Endodermal cell (in vitro differentiated cells): Measurements from ENCODE around the gene CD3D. TPM values are rescaled to one million over a fixed set of nuclear protein-coding genes. Genes with fewer than 3 reads are reported as not detected.

Experiments used
- DNase-seq: peaks from one replicate; pipeline ENCODE4 v3.0.0-alpha.2; 2017
- H3K27ac ChIP-seq: 2 replicates; pipeline ENCODE4 v1.5.1; 2013; ENCODE audit warnings: mild to moderate bottlenecking, low read depth, low read length, moderate library complexity
- H3K27me3 ChIP-seq: 2 replicates; pipeline ENCODE4 v1.6.1; 2013; ENCODE audit warnings: mild to moderate bottlenecking, low read length, moderate library complexity; ENCODE audit not compliant: insufficient read depth, control insufficient read depth, poor library complexity, severe bottlenecking
- H3K36me3 ChIP-seq: 2 replicates; pipeline ENCODE4 v1.7.0; 2013; ENCODE audit warnings: mild to moderate bottlenecking, low read length, moderate library complexity; ENCODE audit not compliant: control insufficient read depth, insufficient read depth
- H3K4me1 ChIP-seq: one replicate; pipeline ENCODE4 v1.7.0; 2013; ENCODE audit warnings: low read length; ENCODE audit not compliant: control insufficient read depth, insufficient read depth
- H3K4me3 ChIP-seq: 2 replicates; pipeline ENCODE4 v1.5.1; 2013; ENCODE audit warnings: mild to moderate bottlenecking, low read length, moderate library complexity
- H3K9ac ChIP-seq: 2 replicates; pipeline ENCODE4 v1.6.1; 2013; ENCODE audit warnings: mild to moderate bottlenecking, low read length, moderate library complexity; ENCODE audit not compliant: poor library complexity, severe bottlenecking; ENCODE audit errors: extremely low read depth
- H3K9me3 ChIP-seq: 2 replicates; pipeline ENCODE4 v1.6.1; 2013; ENCODE audit warnings: mild to moderate bottlenecking, low read length, moderate library complexity; ENCODE audit not compliant: control insufficient read depth
- H3K27ac Mint-ChIP-seq: 2 replicates; pipeline ENCODE4 v1.8.0; 2020; ENCODE audit warnings: mixed read lengths
- H3K27me3 Mint-ChIP-seq: 2 replicates; pipeline ENCODE4 v1.8.0; 2021; ENCODE audit warnings: mild to moderate bottlenecking, mixed read lengths; ENCODE audit not compliant: insufficient read depth
- H3K36me3 Mint-ChIP-seq: 2 replicates; pipeline ENCODE4 v1.8.0; 2020; ENCODE audit warnings: low read depth, mixed read lengths
- H3K4me1 Mint-ChIP-seq: 2 replicates; pipeline ENCODE4 v1.8.0; 2020; ENCODE audit warnings: mixed read lengths
- H3K4me3 Mint-ChIP-seq: 2 replicates; pipeline ENCODE4 v1.8.0; 2020; ENCODE audit warnings: mild to moderate bottlenecking, moderate library complexity, mixed read lengths
- H3K9me3 Mint-ChIP-seq: 2 replicates; pipeline ENCODE4 v1.8.0; 2020; ENCODE audit warnings: mild to moderate bottlenecking, mixed read lengths
- CTCF ChIP-seq: fragments of 200-600 bp; sonication (generic); conservative IDR thresholded peaks from 2 replicates; pipeline ENCODE4 v1.5.0; 2021; ENCODE audit warnings: antibody characterized with exemption, mild to moderate bottlenecking
- WGBS, 2 experiments: methylation state at CpG; one replicate each; pipeline versions ENCODE4 v1.1.5 to v1.1.7; 2013; ENCODE audit warnings: missing lambda C conversion rate in 2 of 2, mixed read lengths in 1 of 2; ENCODE audit not compliant: insufficient coverage in 1 of 2, insufficient read length in 1 of 2; 5-methylcytosine and 5-hydroxymethylcytosine counted together
- total RNA-seq, 2 donors: library from RNA; stranded (reverse); fragmentation: NEBNext Ultra II Directional in 1 of 2; extraction: Animal tissue kit (Norgen Biotek cat#: 25700) in 1 of 2; gene quantifications; 2 replicates in 1 of 2; 3 replicates in 1 of 2; pipeline ENCODE4 v1.2.1, GENCODE V29; 2021

The CD3D gene
- total RNA-seq, 2 donors from 2014 or later, result 0.92 TPM; not detected in 1

- Histone ChIP-seq H3K9ac (peak within 1 kb of the TSS; percentile 74), H3K27me3 (peaks cover 36% of the 10 kb centered on the region), H3K9me3 (no peaks in the 10 kb centered on the region), H3K36me3 (peaks cover 2% of the 10 kb centered on the region), H3K4me1 (no peaks in the 10 kb centered on the region), H3K4me3 (peak within 1 kb of the TSS; percentile 94), H3K27ac (no peak within 1 kb of the TSS)
- Mint-ChIP-seq H3K27me3 (peaks cover 26% of the 10 kb centered on the region), H3K36me3 (no peaks in the 10 kb centered on the region), H3K4me3 (peak within 1 kb of the TSS; percentile 97), H3K27ac (peak within 1 kb of the TSS; percentile 93), H3K9me3 (peaks cover 3% of the 10 kb centered on the region), H3K4me1 (peaks cover 6% of the 10 kb centered on the region)
- 11 to 18% methylated on average over 25 to 33 of the region's 33 CpGs for WGBS, 2 experiments
- no peak for TF ChIP-seq CTCF
- DNase-seq, result peak; percentile 97
These were observed 16.9 kb upstream of the CD3D start, which contains the start of gene UBE4A for GRCh38 chr11:118359295-118359958. UBE4A (plus strand) TSS chr11:118359600; CDS start chr11:118365081, 5,481 bp downstream.

DNA sequence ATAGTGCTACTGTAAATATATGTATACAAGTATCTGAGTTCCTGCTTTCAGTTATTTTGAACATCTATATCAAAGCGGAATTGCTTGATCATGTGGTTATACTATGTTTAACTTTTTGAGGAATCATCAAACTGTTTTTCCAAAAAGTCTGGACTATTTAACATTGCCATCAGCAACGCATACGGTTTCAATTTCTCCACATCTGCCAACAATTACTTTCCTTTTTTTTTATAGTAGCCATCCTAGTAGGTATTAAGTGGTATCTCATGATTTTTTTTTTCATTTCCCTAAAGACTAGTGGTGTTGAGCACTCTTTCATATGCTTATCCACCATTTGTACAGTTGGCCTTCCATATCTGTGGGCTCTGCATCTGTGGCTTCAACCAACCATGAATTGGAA lies 15.6 kb upstream of the CD3D start:
- no peak overlapping the region for H3K27ac Mint-ChIP-seq
- peaks cover 36% of the 10 kb centered on the region for H3K27me3 ChIP-seq
- WGBS, 2 experiments, result 65% methylated on average over 3 of the region's 3 CpGs; no CpG with 5 or more reads in 1 of the 2 experiments

GRCh38 chr11:118353084-118353710 lies 10.7 kb upstream of the CD3D start:
- no peak overlapping the region for H3K27ac ChIP-seq
- peak; percentile 77 for TF ChIP-seq CTCF
- H3K4me3 ChIP-seq, result no peak overlapping the region
- Mint-ChIP-seq H3K4me1 (no peaks in the 10 kb centered on the region), H3K27ac (no peak overlapping the region), H3K27me3 (peaks cover 52% of the 10 kb centered on the region), H3K4me3 (no peak overlapping the region), H3K36me3 (no peaks in the 10 kb centered on the region), H3K9me3 (no peaks in the 10 kb centered on the region)
- H3K36me3 ChIP-seq, result no peaks in the 10 kb centered on the region
- no peak overlapping the region for H3K9ac ChIP-seq
- peaks cover 57% of the 10 kb centered on the region for H3K27me3 ChIP-seq
- no peaks in the 10 kb centered on the region for H3K9me3 ChIP-seq
- no peak for DNase-seq
- 0 to 19% methylated on average over 1 to 5 of the region's 6 CpGs for WGBS, 2 experiments
- no peaks in the 10 kb centered on the region for H3K4me1 ChIP-seq

More for the DNA sequence above, 15.6 kb upstream of the CD3D start:
- Histone ChIP-seq H3K9me3 (no peaks in the 10 kb centered on the region), H3K27ac (no peak overlapping the region), H3K9ac (no peak overlapping the region), H3K36me3 (no peaks in the 10 kb centered on the region), H3K4me1 (no peaks in the 10 kb centered on the region), H3K4me3 (no peak overlapping the region)
- no peaks in the 10 kb centered on the region for H3K36me3 Mint-ChIP-seq
- DNase-seq, result no peak
- H3K4me3 Mint-ChIP-seq, result no peak overlapping the region
- peaks cover 6% of the 10 kb centered on the region for H3K4me1 Mint-ChIP-seq
- no peak for TF ChIP-seq CTCF
- H3K27me3 Mint-ChIP-seq, result peaks cover 26% of the 10 kb centered on the region
- peaks cover 3% of the 10 kb centered on the region for H3K9me3 Mint-ChIP-seq
